Ishikawa (cell line): ENCODE measurements around the gene ABCG1.

Experiments used
- CEBPB ChIP-seq: IDR thresholded peaks from 2 replicates; pipeline ENCODE4 v1.6.1; 2012
- CREB1 ChIP-seq: IDR thresholded peaks from 2 replicates; pipeline ENCODE4 v1.6.1; 2012; ENCODE audit warnings: low read depth
- EP300 ChIP-seq: IDR thresholded peaks from 2 replicates; pipeline ENCODE4 v1.6.1; 2012; ENCODE audit warnings: borderline replicate concordance
- NFIC ChIP-seq: IDR thresholded peaks from 2 replicates; pipeline ENCODE4 v1.6.1; 2012
- RAD21 ChIP-seq: IDR thresholded peaks from 2 replicates; pipeline ENCODE4 v1.6.1; 2012; ENCODE audit warnings: low read depth
- REST ChIP-seq: IDR thresholded peaks from 2 replicates; pipeline ENCODE4 v1.6.1; 2012; ENCODE audit warnings: low read depth, mild to moderate bottlenecking
- TAF1 ChIP-seq: IDR thresholded peaks from 2 replicates; pipeline ENCODE4 v1.6.1; 2012; ENCODE audit warnings: low read depth, mild to moderate bottlenecking
- TCF12 ChIP-seq: IDR thresholded peaks from 2 replicates; pipeline ENCODE4 v1.6.1; 2012; ENCODE audit warnings: low read depth
- TEAD4 ChIP-seq: IDR thresholded peaks from 2 replicates; pipeline ENCODE4 v1.6.1; 2012
- TF ChIP-seq, protein P1 (sequence below): IDR thresholded peaks from 2 replicates; pipeline ENCODE4 v1.6.1; 2012

DNA sequence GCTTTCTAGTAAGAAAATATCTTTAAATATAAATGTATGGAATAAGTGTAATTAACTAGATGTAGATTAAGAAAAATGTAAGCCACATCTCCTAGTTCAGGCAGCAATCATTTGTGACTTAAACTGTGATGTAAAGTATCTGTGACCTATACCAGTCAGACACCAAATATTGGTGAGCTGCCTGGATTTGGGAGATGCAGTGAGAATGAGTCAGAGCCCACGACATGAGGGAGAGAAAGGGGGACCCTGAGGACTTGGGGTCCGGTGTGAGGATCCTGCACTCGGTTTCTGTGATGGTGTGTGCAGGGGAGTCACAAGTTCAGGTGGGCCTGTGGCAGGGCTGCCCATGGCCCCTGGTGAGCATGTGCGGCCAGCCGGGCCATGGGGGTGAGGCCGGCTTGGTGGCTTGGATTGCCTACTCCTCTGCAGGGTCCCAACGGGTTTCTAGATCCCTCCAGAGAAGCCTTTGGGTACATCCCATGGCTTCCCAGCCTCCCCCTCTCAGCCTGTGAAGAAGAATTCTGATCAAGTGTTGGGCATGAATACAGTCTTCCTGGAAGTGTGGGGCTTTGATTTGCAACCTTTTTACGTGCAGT lies 19.0 kb upstream of the ABCG1 start:
- TF ChIP-seq NFIC: no peak
- no peak for TF ChIP-seq TEAD4
- TF ChIP-seq TCF12: no peak
- no peak for TF ChIP-seq CEBPB
- TF ChIP-seq CREB1: no peak
- no peak for TF ChIP-seq RAD21
- TF ChIP-seq TAF1: no peak
- no peak for TF ChIP-seq EP300
- TF ChIP-seq, protein P1, sequence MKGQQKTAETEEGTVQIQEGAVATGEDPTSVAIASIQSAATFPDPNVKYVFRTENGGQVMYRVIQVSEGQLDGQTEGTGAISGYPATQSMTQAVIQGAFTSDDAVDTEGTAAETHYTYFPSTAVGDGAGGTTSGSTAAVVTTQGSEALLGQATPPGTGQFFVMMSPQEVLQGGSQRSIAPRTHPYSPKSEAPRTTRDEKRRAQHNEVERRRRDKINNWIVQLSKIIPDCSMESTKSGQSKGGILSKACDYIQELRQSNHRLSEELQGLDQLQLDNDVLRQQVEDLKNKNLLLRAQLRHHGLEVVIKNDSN: no peak
- TF ChIP-seq REST: no peak
